Smooth muscle cell (in vitro differentiated cells): ENCODE results near the gene NAV3. TPM values are rescaled to one million over a fixed set of nuclear protein-coding genes. Genes with fewer than 3 reads are reported as not detected.

Experiments used
- DNase-seq: peaks from one replicate; lab custom pipeline; 2025; ENCODE audit not compliant: unreplicated experiment; lab: John Stamatoyannopoulos, UW
- H2AFZ ChIP-seq: fragments of 200-600 bp; sonication (generic); 2 replicates; pipeline ENCODE4 v1.6.0; 2016; ENCODE audit warnings: antibody characterized with exemption, low read depth, mild to moderate bottlenecking
- H3F3A ChIP-seq: fragments of 200-600 bp; sonication (generic); 2 replicates; pipeline ENCODE4 v1.6.0; 2017; ENCODE audit warnings: antibody characterized with exemption, low read depth
- H3K27ac ChIP-seq: fragments of 200-600 bp; sonication (generic); 2 replicates; pipeline ENCODE4 v1.5.1; 2016; ENCODE audit warnings: low read depth, mild to moderate bottlenecking
- H3K27me3 ChIP-seq: fragments of 200-600 bp; sonication (generic); 2 replicates; pipeline ENCODE4 v1.6.1; 2016; ENCODE audit warnings: low read depth, mild to moderate bottlenecking
- H3K36me3 ChIP-seq: fragments of 200-600 bp; sonication (generic); 2 replicates; pipeline ENCODE4 v1.5.1; 2016; ENCODE audit warnings: low read depth
- H3K4me1 ChIP-seq: fragments of 200-600 bp; sonication (generic); 2 replicates; pipeline ENCODE4 v1.5.1; 2016; ENCODE audit warnings: low read depth
- H3K4me2 ChIP-seq: fragments of 200-600 bp; sonication (generic); 2 replicates; pipeline ENCODE4 v1.6.0; 2016; ENCODE audit warnings: mild to moderate bottlenecking
- H3K4me3 ChIP-seq: fragments of 200-600 bp; sonication (generic); 2 replicates; pipeline ENCODE4 v1.5.1; 2016; ENCODE audit warnings: mild to moderate bottlenecking
- H3K79me2 ChIP-seq: fragments of 200-600 bp; sonication (generic); 2 replicates; pipeline ENCODE4 v1.6.0; 2016; ENCODE audit warnings: low read depth, mild to moderate bottlenecking
- H3K9ac ChIP-seq: fragments of 200-600 bp; sonication (generic); 2 replicates; pipeline ENCODE4 v1.6.0; 2016; ENCODE audit warnings: low read depth
- H3K9me3 ChIP-seq: fragments of 200-600 bp; sonication (generic); replicated peaks from 2 replicates; pipeline ENCODE4 v1.5.1; 2016; ENCODE audit warnings: low read depth
- H4K20me1 ChIP-seq: fragments of 200-600 bp; sonication (generic); 2 replicates; pipeline ENCODE4 v1.6.0; 2016; ENCODE audit warnings: low read depth
- WGBS: methylation state at CpG from one replicate; pipeline ENCODE4 v1.1.7; 2016; ENCODE audit warnings: low lambda C conversion rate; 5-methylcytosine and 5-hydroxymethylcytosine counted together
- polyA plus RNA-seq: library from polyadenylated mRNA; unstranded; fragments of >200 nt; fragmentation: Nextera tagmentation; extraction: Ambion mirVana; gene quantifications from 2 replicates; pipeline ENCODE4 v1.2.1, GENCODE V29; 2016
- total RNA-seq: library from RNA; depleted of rRNA; stranded (reverse); fragments of >200 nt; gene quantifications from 2 replicates; pipeline ENCODE4 v1.2.3, GENCODE V29; 2014
- TF ChIP-seq, protein P1 (sequence below): fragments of 200-600 bp; sonication (generic); IDR thresholded peaks from 2 replicates; pipeline ENCODE4 v1.5.1; 2017; ENCODE audit warnings: borderline replicate concordance, mild to moderate bottlenecking, antibody characterized with exemption; ENCODE audit not compliant: insufficient read depth, poor library complexity, severe bottlenecking

NAV3 gene
- total and polyA plus RNA-seq, 2 experiments from 2014 or later, result 8.0 to 31.0 TPM

GRCh38 chr12:78036874-78037273 lies 206.2 kb downstream of the NAV3 start:
- Histone ChIP-seq H3K9ac (no peak overlapping the region), H3K79me2 (no peaks in the 10 kb centered on the region), H3K4me3 (no peak overlapping the region), H3F3A (no peaks in the 10 kb centered on the region), H3K4me2 (no peak overlapping the region), H4K20me1 (no peaks in the 10 kb centered on the region), H3K9me3 (no peaks in the 10 kb centered on the region), H3K36me3 (no peaks in the 10 kb centered on the region), H2AFZ (no peak overlapping the region), H3K4me1 (no peaks in the 10 kb centered on the region), H3K27me3 (no peaks in the 10 kb centered on the region), H3K27ac (no peak overlapping the region)
- WGBS, result 99% methylated on average over 8 of the region's 8 CpGs
- TF ChIP-seq, protein P1, sequence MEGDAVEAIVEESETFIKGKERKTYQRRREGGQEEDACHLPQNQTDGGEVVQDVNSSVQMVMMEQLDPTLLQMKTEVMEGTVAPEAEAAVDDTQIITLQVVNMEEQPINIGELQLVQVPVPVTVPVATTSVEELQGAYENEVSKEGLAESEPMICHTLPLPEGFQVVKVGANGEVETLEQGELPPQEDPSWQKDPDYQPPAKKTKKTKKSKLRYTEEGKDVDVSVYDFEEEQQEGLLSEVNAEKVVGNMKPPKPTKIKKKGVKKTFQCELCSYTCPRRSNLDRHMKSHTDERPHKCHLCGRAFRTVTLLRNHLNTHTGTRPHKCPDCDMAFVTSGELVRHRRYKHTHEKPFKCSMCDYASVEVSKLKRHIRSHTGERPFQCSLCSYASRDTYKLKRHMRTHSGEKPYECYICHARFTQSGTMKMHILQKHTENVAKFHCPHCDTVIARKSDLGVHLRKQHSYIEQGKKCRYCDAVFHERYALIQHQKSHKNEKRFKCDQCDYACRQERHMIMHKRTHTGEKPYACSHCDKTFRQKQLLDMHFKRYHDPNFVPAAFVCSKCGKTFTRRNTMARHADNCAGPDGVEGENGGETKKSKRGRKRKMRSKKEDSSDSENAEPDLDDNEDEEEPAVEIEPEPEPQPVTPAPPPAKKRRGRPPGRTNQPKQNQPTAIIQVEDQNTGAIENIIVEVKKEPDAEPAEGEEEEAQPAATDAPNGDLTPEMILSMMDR, result no peak
- DNase-seq, result no peak

DNA sequence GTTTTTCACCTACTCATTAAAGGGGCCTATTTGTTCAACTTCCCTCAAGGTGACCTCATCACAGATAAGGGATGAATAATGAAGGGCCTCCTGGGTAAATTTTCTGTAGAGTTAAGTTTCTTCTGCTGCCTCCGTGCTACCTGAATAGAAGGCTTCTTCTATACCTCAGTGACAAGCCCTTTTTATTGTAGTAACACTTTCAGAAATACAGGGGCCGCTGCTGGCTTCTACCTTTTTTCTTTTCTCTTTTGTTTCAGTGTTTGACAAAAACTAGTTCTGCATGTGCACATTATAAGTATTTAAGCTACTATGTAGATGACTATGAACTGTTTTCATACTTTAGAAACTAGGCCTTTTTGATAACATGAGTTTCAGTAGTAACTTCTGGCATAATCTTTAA lies 207.0 kb downstream of the NAV3 start:
- H3K27ac ChIP-seq, result no peak overlapping the region
- DNase-seq, result no peak
- TF ChIP-seq, protein P1, result no peak
- no peaks in the 10 kb centered on the region for H4K20me1 ChIP-seq
- H2AFZ ChIP-seq, result no peak overlapping the region
- H3K27me3 ChIP-seq, result no peaks in the 10 kb centered on the region
- H3K4me2 ChIP-seq, result no peak overlapping the region
- H3K4me1 ChIP-seq, result no peaks in the 10 kb centered on the region
- no peaks in the 10 kb centered on the region for H3K79me2 ChIP-seq
- H3K4me3 ChIP-seq, result no peak overlapping the region
- 87% methylated on average over 2 of the region's 2 CpGs for WGBS
- no peaks in the 10 kb centered on the region for H3F3A ChIP-seq
- no peak overlapping the region for H3K9ac ChIP-seq
- H3K36me3 ChIP-seq, result no peaks in the 10 kb centered on the region
- no peaks in the 10 kb centered on the region for H3K9me3 ChIP-seq

DNA sequence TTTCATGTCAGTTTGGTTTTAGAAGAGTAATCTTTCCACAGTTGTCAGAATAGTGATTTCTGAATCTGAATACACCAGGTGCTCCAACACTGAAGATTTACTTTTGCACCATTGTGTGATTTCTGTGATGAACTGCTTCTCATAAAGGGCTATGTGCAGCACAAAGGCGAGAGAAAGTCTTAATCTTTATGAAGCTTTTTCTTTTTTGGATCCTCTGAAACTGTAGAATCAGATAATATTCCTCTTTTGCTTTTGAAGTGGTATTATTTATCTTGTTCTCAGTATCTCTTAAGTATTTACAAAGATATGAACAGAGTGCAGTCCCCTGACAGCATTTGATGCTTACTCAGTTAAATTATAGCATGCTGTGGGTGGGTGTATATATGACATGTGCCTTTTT lies 207.8 kb downstream of the NAV3 start:
- Histone ChIP-seq H3K79me2 (no peaks in the 10 kb centered on the region), H4K20me1 (no peaks in the 10 kb centered on the region), H3K4me1 (no peaks in the 10 kb centered on the region), H3K27me3 (no peaks in the 10 kb centered on the region), H3K27ac (no peak overlapping the region), H3K4me3 (no peak overlapping the region), H3K9ac (no peak overlapping the region), H2AFZ (no peak overlapping the region), H3K9me3 (no peaks in the 10 kb centered on the region), H3K36me3 (no peaks in the 10 kb centered on the region), H3F3A (no peaks in the 10 kb centered on the region), H3K4me2 (no peak overlapping the region)
- TF ChIP-seq, protein P1, result no peak
- DNase-seq, result no peak
- 78% methylated on average over 1 of the region's 1 CpG for WGBS

- Histone ChIP-seq H3K36me3 (no peaks in the 10 kb centered on the region), H3K79me2 (no peaks in the 10 kb centered on the region), H3K4me1 (no peaks in the 10 kb centered on the region), H3K4me3 (no peak overlapping the region), H4K20me1 (no peaks in the 10 kb centered on the region), H3K9me3 (no peaks in the 10 kb centered on the region), H3K27ac (no peak overlapping the region), H3K27me3 (no peaks in the 10 kb centered on the region), H3F3A (no peaks in the 10 kb centered on the region), H3K9ac (no peak overlapping the region), H3K4me2 (no peak overlapping the region), H2AFZ (no peak overlapping the region)
- WGBS, result 74% methylated on average over 4 of the region's 4 CpGs
- TF ChIP-seq, protein P1, result no peak
- DNase-seq, result no peak
These were observed 208.3 kb downstream of the NAV3 start for GRCh38 chr12:78038986-78039385.
